Measurements from ENCODE around the gene ADCK1. TPM values are rescaled to one million over a fixed set of nuclear protein-coding genes. Genes with fewer than 3 reads are reported as not detected.

Gene ADCK1
- polyA plus RNA-seq, 1 experiment: 7.3 TPM

GRCh38 chr14:77825895-77826519 lies 26.1 kb downstream of the ADCK1 start:
- Histone ChIP-seq H3K36me3 (ENCODE audit: control insufficient read depth, insufficient read depth, low read length) (peaks cover 1% of the 10 kb centered on the region; the same call in 1 of the 2 replicates), H3K27me3 (ENCODE audit: control insufficient read depth, insufficient read depth, low read length) (no peaks in the 10 kb centered on the region), H3K4me3 (ENCODE audit: low read depth, low read length) (no peak overlapping the region)
- no peak for DNase-seq (ENCODE audit: low read depth)
- ChIA-PET CTCF (no interaction called here), POLR2A (no interaction called here)
- no peak for TF ChIP-seq CTCF (IDR thresholded peaks at IDR 0.05; ENCODE audit: insufficient read depth, low read depth, low read length)

GRCh38 chr14:77830692-77831091 lies 30.8 kb downstream of the ADCK1 start:
- DNase-seq (ENCODE audit: low read depth): no peak
- ChIA-PET CTCF (interaction anchor here (0.9 to 1.5 kb wide), 3 partner anchors 9 to 30 kb away, joined by 3 to 5 read pairs (median 3); partner anchors contain the start of gene ADCK1), POLR2A (no interaction called here)
- no peak for TF ChIP-seq CTCF (IDR thresholded peaks at IDR 0.05; ENCODE audit: insufficient read depth, low read depth, low read length)
- H3K4me3 ChIP-seq (ENCODE audit: low read depth, low read length): no peak overlapping the region
- no peaks in the 10 kb centered on the region for H3K27me3 ChIP-seq (ENCODE audit: control insufficient read depth, insufficient read depth, low read length)
- H3K36me3 ChIP-seq (ENCODE audit: control insufficient read depth, insufficient read depth, low read length): peaks cover 1% of the 10 kb centered on the region; the same call in 1 of the 2 replicates

GRCh38 chr14:77832297-77832696 lies 32.4 kb downstream of the ADCK1 start:
- POLR2A ChIA-PET: no interaction called here
- Histone ChIP-seq H3K27me3 (ENCODE audit: control insufficient read depth, insufficient read depth, low read length) (no peaks in the 10 kb centered on the region), H3K4me3 (ENCODE audit: low read depth, low read length) (no peak overlapping the region), H3K36me3 (ENCODE audit: control insufficient read depth, insufficient read depth, low read length) (no peaks in the 10 kb centered on the region; the same call in 1 of the 2 replicates)
- TF ChIP-seq CTCF (IDR thresholded peaks at IDR 0.05; ENCODE audit: insufficient read depth, low read depth, low read length): no peak
- CTCF ChIA-PET: interaction anchor here (1.5 kb wide), 1 partner anchor 10 kb away, joined by 5 read pairs; no protein-coding TSS in a partner anchor
- DNase-seq (ENCODE audit: low read depth): no peak

GRCh38 chr14:77837926-77838325 lies 38.0 kb downstream of the ADCK1 start:
- TF ChIP-seq CTCF (IDR thresholded peaks at IDR 0.05; ENCODE audit: insufficient read depth, low read depth, low read length): no peak
- ChIA-PET POLR2A (no interaction called here), CTCF (no interaction called here)
- H3K4me3 ChIP-seq (ENCODE audit: low read depth, low read length): no peak overlapping the region
- H3K36me3 ChIP-seq (ENCODE audit: control insufficient read depth, insufficient read depth, low read length): no peaks in the 10 kb centered on the region
- H3K27me3 ChIP-seq (ENCODE audit: control insufficient read depth, insufficient read depth, low read length): no peaks in the 10 kb centered on the region
- no peak for DNase-seq (ENCODE audit: low read depth)

GRCh38 chr14:77838831-77839511 lies 39.1 kb downstream of the ADCK1 start:
- no peaks in the 10 kb centered on the region for H3K27me3 ChIP-seq (ENCODE audit: control insufficient read depth, insufficient read depth, low read length)
- ChIA-PET POLR2A (no interaction called here), CTCF (interaction anchor here (1.7 kb wide), 1 partner anchor 9 kb away, joined by 3 read pairs; no protein-coding TSS in a partner anchor)
- DNase-seq (ENCODE audit: low read depth): no peak
- H3K36me3 ChIP-seq (ENCODE audit: control insufficient read depth, insufficient read depth, low read length): no peaks in the 10 kb centered on the region
- H3K4me3 ChIP-seq (ENCODE audit: low read depth, low read length): no peak overlapping the region
- TF ChIP-seq CTCF (IDR thresholded peaks at IDR 0.05; ENCODE audit: insufficient read depth, low read depth, low read length): no peak

Measured in BJ (cell line).